Suprapubic skin (tissue), 3 donors: ENCODE results near the gene RFPL2.

Experiments
- EP300 ChIP-seq: sonication (generic); formaldehyde crosslinking; IDR thresholded peaks from one replicate; pipeline ENCODE4 v1.6.1; 2017; ENCODE audit warnings: antibody characterized with exemption
- POLR2A ChIP-seq, 2 donors: fragments of 450-650 bp; IDR thresholded peaks; one replicate each; pipeline ENCODE4 v1.6.1; 2017; ENCODE audit warnings: antibody characterized with exemption in 2 of 2, mild to moderate bottlenecking in 2 of 2, moderate library complexity in 2 of 2
- TF ChIP-seq, protein P1 (sequence below), 2 donors: fragments of 200-600 bp in 1 of 2; fragments of 450-650 bp in 1 of 2; sonication (generic) in 1 of 2; IDR thresholded peaks; one replicate each; pipeline ENCODE4 v1.5.1; 2016 to 2019; ENCODE audit warnings: antibody characterized with exemption in 2 of 2, mild to moderate bottlenecking in 1 of 2, moderate library complexity in 1 of 2

DNA sequence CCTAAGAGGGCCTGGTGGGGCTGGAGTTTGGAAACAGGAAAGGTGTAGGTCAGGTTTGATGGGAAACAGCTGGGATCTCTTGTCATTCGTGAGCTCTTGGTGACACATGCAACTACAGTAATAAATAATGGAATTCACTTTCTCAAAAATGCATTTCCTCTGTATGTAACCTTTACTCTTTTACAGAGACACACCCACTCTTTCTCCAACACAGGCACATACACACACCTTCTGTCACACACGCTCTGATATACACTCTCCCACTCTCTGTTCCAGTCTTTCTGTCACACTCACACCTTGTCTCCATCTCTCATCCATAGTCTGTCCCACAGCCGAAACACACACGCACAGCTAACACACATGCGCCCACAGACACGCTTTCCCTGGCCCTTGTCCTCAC, 39.2 kb downstream of the RFPL2 start:
- TF ChIP-seq, protein P1, sequence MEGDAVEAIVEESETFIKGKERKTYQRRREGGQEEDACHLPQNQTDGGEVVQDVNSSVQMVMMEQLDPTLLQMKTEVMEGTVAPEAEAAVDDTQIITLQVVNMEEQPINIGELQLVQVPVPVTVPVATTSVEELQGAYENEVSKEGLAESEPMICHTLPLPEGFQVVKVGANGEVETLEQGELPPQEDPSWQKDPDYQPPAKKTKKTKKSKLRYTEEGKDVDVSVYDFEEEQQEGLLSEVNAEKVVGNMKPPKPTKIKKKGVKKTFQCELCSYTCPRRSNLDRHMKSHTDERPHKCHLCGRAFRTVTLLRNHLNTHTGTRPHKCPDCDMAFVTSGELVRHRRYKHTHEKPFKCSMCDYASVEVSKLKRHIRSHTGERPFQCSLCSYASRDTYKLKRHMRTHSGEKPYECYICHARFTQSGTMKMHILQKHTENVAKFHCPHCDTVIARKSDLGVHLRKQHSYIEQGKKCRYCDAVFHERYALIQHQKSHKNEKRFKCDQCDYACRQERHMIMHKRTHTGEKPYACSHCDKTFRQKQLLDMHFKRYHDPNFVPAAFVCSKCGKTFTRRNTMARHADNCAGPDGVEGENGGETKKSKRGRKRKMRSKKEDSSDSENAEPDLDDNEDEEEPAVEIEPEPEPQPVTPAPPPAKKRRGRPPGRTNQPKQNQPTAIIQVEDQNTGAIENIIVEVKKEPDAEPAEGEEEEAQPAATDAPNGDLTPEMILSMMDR (IDR thresholded peaks at IDR 0.05), result no peak
- TF ChIP-seq POLR2A (IDR thresholded peaks at IDR 0.05), result no peak
- TF ChIP-seq EP300, result no peak
